WTC11 (cell line): ENCODE measurements around the gene CASQ2.

Experiments
- CREM ChIP-seq: sonication (generic); formaldehyde crosslinking; IDR thresholded peaks from 2 replicates; pipeline ENCODE4 v1.8.1; 2022; ENCODE audit warnings: mild to moderate bottlenecking, missing genetic modification reagents, moderate library complexity
- FOXJ3 ChIP-seq: sonication (generic); formaldehyde crosslinking; IDR thresholded peaks from 2 replicates; pipeline ENCODE4 v1.9.0; 2021; ENCODE audit warnings: missing genetic modification reagents, mild to moderate bottlenecking, borderline replicate concordance
- JUN ChIP-seq: sonication (generic); formaldehyde crosslinking; IDR thresholded peaks from 2 replicates; pipeline ENCODE4 v1.8.0; 2023; ENCODE audit warnings: mild to moderate bottlenecking, missing genetic modification reagents
- NFYB ChIP-seq: sonication (generic); formaldehyde crosslinking; conservative IDR thresholded peaks from 2 replicates; pipeline ENCODE4 v1.8.0; 2022; ENCODE audit warnings: low read depth, missing genetic modification reagents
- SP1 ChIP-seq: sonication (generic); formaldehyde crosslinking; conservative IDR thresholded peaks from 2 replicates; pipeline ENCODE4 v1.8.1; 2022; ENCODE audit warnings: missing genetic modification reagents
- TP53 ChIP-seq: sonication (generic); formaldehyde crosslinking; IDR thresholded peaks from 2 replicates; pipeline ENCODE4 v1.8.1; 2023; ENCODE audit warnings: mild to moderate bottlenecking, missing genetic modification reagents
- ZNF121 ChIP-seq: sonication (generic); formaldehyde crosslinking; IDR thresholded peaks from 2 replicates; pipeline ENCODE4 v1.8.0; 2023; ENCODE audit warnings: missing genetic modification reagents
- ZNF138 ChIP-seq: sonication (generic); formaldehyde crosslinking; conservative IDR thresholded peaks from 2 replicates; pipeline ENCODE4 v1.8.1; 2022; ENCODE audit warnings: mild to moderate bottlenecking, moderate library complexity, missing genetic modification reagents
- TF ChIP-seq, protein P1 (sequence below): sonication (generic); formaldehyde crosslinking; IDR thresholded peaks from 2 replicates; pipeline ENCODE4 v1.8.1; 2023; ENCODE audit warnings: mild to moderate bottlenecking, missing genetic modification reagents, moderate library complexity
- TF ChIP-seq, protein P2 (sequence below): fragments of 200-600 bp; IDR thresholded peaks from 2 replicates; pipeline ENCODE4 v1.8.0; 2022; ENCODE audit warnings: antibody characterized with exemption
- TF ChIP-seq, protein P3 (sequence below): sonication (generic); formaldehyde crosslinking; IDR thresholded peaks from 2 replicates; pipeline ENCODE4 v1.8.0; 2022; ENCODE audit warnings: mild to moderate bottlenecking, missing genetic modification reagents
- TF ChIP-seq, protein P4 (sequence below): fragments of 250-450 bp; sonication (Bioruptor Pico); IDR thresholded peaks from 2 replicates; pipeline ENCODE4 v2.1.2; 2022; ENCODE audit warnings: mild to moderate bottlenecking, moderate library complexity
- TF ChIP-seq, protein P5 (sequence below): sonication (generic); formaldehyde crosslinking; IDR thresholded peaks from 2 replicates; pipeline ENCODE4 v1.8.1; 2022; ENCODE audit warnings: missing genetic modification reagents, borderline replicate concordance
- TF ChIP-seq, protein P6 (sequence below): sonication (generic); formaldehyde crosslinking; IDR thresholded peaks from 2 replicates; pipeline ENCODE4 v1.8.1; 2023; ENCODE audit warnings: mild to moderate bottlenecking, missing genetic modification reagents

DNA sequence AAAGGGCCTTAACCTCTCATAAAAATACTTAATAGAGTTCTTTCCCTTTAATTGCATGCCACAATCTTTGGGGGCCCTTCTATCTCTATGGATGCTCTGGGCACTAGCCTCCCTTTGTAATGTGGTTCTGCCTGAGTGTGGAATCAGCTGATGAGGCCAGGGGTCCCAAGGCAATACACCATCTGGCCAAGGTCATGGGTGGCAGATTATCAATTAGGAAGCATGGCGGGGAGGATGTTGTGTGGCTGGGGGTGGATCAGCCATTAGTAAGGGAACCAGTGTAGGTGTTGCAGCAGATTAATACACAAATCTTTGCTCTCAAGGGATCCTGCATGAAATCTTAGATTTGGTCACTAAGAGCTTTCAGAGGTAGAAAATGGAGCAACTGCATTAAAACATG is 37.1 kb upstream of the CASQ2 start:
- TF ChIP-seq, protein P1, sequence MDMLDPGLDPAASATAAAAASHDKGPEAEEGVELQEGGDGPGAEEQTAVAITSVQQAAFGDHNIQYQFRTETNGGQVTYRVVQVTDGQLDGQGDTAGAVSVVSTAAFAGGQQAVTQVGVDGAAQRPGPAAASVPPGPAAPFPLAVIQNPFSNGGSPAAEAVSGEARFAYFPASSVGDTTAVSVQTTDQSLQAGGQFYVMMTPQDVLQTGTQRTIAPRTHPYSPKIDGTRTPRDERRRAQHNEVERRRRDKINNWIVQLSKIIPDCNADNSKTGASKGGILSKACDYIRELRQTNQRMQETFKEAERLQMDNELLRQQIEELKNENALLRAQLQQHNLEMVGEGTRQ, result no peak
- TF ChIP-seq, protein P2, sequence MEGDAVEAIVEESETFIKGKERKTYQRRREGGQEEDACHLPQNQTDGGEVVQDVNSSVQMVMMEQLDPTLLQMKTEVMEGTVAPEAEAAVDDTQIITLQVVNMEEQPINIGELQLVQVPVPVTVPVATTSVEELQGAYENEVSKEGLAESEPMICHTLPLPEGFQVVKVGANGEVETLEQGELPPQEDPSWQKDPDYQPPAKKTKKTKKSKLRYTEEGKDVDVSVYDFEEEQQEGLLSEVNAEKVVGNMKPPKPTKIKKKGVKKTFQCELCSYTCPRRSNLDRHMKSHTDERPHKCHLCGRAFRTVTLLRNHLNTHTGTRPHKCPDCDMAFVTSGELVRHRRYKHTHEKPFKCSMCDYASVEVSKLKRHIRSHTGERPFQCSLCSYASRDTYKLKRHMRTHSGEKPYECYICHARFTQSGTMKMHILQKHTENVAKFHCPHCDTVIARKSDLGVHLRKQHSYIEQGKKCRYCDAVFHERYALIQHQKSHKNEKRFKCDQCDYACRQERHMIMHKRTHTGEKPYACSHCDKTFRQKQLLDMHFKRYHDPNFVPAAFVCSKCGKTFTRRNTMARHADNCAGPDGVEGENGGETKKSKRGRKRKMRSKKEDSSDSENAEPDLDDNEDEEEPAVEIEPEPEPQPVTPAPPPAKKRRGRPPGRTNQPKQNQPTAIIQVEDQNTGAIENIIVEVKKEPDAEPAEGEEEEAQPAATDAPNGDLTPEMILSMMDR, result no peak
- TF ChIP-seq, protein P3, sequence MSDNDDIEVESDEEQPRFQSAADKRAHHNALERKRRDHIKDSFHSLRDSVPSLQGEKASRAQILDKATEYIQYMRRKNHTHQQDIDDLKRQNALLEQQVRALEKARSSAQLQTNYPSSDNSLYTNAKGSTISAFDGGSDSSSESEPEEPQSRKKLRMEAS (CRISPR knock-in tag), result no peak
- TF ChIP-seq, protein P4, sequence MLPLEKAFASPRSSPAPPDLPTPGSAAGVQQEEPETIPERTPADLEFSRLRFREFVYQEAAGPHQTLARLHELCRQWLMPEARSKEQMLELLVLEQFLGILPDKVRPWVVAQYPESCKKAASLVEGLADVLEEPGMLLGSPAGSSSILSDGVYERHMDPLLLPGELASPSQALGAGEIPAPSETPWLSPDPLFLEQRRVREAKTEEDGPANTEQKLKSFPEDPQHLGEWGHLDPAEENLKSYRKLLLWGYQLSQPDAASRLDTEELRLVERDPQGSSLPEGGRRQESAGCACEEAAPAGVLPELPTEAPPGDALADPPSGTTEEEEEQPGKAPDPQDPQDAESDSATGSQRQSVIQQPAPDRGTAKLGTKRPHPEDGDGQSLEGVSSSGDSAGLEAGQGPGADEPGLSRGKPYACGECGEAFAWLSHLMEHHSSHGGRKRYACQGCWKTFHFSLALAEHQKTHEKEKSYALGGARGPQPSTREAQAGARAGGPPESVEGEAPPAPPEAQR (CRISPR knock-in tag), result no peak
- TF ChIP-seq ZNF138 (CRISPR knock-in tag) (no peak), CREM (CRISPR knock-in tag) (no peak), JUN (CRISPR knock-in tag) (no peak), FOXJ3 (no peak), ZNF121 (CRISPR knock-in tag) (no peak), TP53 (CRISPR knock-in tag) (no peak), NFYB (CRISPR knock-in tag) (no peak), SP1 (no peak)
- TF ChIP-seq, protein P5, sequence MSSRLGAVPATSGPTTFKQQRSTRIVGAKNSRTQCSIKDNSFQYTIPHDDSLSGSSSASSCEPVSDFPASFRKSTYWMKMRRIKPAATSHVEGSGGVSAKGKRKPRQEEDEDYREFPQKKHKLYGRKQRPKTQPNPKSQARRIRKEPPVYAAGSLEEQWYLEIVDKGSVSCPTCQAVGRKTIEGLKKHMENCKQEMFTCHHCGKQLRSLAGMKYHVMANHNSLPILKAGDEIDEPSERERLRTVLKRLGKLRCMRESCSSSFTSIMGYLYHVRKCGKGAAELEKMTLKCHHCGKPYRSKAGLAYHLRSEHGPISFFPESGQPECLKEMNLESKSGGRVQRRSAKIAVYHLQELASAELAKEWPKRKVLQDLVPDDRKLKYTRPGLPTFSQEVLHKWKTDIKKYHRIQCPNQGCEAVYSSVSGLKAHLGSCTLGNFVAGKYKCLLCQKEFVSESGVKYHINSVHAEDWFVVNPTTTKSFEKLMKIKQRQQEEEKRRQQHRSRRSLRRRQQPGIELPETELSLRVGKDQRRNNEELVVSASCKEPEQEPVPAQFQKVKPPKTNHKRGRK (CRISPR knock-in tag), result no peak
- TF ChIP-seq, protein P6, sequence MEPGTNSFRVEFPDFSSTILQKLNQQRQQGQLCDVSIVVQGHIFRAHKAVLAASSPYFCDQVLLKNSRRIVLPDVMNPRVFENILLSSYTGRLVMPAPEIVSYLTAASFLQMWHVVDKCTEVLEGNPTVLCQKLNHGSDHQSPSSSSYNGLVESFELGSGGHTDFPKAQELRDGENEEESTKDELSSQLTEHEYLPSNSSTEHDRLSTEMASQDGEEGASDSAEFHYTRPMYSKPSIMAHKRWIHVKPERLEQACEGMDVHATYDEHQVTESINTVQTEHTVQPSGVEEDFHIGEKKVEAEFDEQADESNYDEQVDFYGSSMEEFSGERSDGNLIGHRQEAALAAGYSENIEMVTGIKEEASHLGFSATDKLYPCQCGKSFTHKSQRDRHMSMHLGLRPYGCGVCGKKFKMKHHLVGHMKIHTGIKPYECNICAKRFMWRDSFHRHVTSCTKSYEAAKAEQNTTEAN (CRISPR knock-in tag), result no peak
